Stimulated activated CD8-positive, alpha-beta memory T cell treated with anti-CD3 and anti-CD28 coated beads, Interleukin-7, amount 100 ng/mL, for 1 hour (primary cell): ENCODE data around the gene GALNT2.

Experiments
- DNase-seq, 2 donors: peaks; one replicate each; pipeline ENCODE4 v3.0.0-alpha.2; 2020; ENCODE audit warnings: low read depth in 2 of 2

Gene GALNT2

DNA sequence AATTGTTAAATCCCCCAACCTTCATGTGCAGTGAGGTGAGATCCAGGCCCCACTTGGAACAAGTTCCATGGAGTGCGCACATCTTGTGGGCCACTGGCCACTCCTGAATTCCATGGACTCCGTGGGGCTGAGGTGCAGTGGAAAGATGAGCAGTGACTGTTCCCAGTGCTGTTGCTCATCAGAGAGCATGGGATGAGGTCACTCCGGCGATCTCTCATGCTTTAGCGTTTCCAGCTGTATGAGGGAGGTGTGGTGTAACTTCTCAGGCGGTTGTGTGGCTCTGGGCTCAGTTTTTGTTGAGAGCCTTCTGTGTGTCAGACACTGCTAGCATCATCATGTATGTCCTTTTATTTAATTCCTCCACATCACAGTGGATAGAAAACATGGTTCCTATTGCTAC is 96.2 kb downstream of the GALNT2 start:
- no peak for DNase-seq

DNA sequence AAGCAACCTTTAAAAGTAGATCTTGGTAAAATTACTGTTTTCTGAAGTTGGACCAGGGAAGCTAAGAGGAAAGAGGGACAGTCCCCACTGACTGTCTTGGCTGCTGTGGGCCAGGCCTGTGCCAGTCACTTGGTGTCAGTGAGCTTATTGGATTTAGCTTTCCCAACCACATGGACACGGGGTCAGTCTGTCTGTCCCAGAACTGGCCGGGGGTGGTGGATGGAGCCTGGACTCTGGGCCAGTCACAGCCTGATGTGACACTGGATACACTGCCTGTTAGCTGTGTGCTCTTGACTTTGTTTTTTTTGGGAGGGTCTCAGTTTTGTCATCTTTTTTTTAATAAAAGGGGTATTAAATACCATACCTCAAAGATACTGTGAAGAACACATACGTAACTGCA is 96.7 kb downstream of the GALNT2 start:
- no peak for DNase-seq

DNA sequence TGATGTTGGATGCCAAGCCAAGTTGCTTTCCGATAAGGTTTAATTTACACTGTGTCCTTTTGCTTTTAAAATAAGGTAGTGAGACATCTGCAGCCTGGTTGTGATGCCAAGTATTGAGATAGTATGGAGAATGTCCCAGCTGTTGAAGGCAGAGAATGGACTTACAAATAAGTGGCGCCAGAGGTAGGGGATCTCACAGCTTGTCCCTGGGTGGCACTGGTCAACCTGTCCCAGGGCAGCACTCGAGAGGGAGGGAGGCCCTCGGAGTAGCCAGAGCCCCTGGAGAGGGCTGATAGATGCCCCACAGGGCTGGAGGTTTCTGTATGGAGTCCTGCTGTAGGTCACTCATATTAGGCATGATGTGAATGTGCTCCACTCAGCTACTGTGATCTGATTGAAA is 98.5 kb downstream of the GALNT2 start:
- no peak for DNase-seq

DNA sequence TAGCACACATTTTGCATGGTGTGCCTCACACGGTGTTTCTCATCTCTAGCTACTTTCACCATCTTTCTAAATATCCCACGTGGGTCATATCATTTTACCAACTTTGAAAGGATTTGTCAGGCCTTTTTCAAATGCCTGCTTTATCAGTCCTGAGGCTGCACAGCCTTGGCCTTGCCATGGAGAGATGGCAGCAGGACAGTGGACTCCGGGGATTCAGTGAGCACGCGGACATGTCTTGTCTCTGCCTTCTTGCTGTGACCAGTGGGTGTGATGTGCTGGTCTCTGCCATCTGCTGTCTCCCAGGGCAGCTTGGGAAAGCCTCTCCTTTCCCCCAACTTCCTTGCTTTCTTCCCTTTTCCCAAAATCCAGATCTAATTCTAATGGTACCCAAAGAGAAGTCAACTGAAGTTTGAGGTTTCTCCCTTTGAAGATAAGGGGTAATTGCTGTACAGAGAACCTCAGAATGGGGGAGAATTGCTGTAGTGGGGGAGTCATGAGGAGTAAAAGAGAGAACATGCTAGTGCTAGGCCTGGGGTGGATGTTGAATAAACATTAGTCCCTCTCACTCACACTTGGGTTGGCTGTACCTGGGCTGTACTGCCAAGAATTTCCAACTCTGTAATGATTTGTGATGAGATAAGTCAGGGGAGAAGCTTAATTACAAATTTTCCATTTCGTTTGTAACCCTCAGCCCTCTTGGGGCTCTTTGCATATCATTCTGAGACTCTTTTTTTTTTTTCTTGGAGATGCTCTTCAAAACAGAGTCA is 99.5 kb downstream of the GALNT2 start:
- no peak for DNase-seq

- DNase-seq, result no peak
Measured at GRCh38 chr1:230167419-230167852, 100.4 kb downstream of the GALNT2 start.

DNA sequence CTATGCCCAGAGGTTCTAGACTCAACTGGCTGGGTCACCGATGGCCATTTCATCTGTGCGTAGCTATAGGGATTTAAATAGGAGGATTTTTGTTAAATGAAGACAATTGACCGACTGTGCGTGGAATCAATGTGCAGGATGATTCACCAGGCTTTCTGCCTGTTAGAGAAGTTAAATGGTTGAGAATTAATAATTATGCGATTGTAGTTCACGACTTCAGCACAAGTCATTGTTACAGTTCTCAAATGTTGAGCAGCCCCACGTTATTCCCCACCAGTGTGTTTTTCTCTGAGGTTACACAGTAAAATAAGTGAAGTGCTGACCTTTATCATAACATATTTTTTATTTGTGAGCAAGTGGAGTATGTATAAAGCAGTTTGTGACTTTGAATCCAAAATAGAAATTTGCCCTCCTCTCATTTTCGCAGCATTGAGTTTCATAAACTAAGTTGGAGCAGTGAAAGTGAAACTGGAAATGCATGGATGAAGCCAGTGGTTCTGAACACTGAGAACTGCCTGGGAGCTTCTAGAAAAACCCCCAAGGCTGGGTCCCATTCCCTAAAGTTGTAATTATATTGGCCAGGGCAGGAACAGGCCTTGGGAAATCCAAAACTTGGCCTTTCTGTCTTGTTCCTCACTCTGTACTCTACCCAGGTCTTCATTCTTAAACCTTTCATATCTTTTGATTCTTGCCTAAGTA is 102.6 kb downstream of the GALNT2 start:
- no peak for DNase-seq

DNA sequence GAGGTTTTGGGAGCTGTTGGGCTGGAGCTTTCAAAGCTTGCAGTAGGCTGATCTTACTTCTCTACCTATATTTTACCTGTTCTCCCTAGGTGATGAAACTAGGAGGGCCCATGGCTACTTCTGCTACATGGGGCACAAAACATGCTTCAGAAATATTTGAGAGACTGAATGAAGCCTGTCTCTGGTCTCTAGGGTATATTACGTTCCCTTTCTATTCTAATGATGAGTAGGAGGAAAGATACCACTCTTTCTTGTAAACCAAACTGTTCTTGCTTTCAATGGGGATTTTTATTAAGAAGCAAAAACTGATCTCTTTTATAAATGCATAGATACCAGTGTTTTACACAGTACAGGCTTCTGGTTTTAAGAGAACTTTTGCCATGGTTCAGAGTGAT is 103.1 kb downstream of the GALNT2 start:
- DNase-seq, result no peak

- no peak for DNase-seq
Measured at GRCh38 chr1:230170622-230171021, 103.6 kb downstream of the GALNT2 start.

DNA sequence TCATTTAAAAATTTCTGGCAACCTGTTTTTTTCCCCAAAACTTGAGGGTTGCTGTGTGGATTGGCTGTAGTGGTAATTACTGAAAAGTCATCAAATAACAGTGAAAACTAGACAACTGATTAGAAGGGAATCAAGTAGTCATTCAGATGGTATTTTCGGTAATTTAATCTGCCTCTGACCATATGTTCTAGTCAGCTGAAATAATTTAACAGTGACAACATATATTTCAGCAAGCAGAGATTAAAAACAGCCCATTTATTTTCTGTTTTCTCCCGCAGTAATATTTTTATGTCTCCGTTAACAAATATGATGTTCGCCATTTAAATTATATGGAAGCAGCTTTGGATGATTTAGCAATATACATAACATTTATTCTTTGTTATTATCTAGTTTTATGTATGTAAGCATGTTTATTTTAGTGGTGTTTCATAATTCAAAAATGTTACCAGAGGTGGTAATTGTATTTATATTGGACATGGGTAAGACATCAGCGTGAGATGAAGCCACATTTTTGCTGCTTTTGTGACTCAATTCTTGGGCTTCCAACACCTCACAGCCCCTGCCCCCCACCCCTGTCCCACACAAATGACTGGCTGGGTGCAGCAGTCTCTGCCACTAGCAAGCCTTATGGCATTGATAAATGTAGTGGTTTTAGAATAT is 104.4 kb downstream of the GALNT2 start:
- DNase-seq, result no peak

DNA sequence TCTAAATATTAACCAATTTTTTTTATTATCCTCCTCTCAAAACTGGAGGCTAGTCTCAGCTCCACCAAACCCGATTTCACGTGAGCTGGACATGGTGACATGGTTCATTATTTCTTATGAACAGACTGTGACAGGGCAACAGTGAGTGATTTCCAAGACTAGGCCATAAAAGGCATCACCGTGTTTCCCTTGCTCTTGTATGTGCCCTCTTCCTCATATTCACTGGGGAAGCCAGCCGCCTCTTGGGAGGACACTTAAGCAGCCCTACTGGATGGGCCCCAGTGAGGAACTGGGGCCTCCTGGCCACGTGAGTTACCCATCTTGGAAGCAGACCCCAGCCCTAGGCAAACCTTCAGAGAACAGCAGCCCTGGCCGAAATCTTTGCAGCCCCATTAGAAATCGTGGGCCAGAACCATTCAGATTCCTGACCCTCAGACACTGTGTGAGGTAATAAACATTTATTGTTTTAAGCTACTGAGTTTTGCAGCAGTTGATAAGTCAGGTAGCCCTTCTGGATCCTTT is 105.0 kb downstream of the GALNT2 start:
- no peak for DNase-seq

DNA sequence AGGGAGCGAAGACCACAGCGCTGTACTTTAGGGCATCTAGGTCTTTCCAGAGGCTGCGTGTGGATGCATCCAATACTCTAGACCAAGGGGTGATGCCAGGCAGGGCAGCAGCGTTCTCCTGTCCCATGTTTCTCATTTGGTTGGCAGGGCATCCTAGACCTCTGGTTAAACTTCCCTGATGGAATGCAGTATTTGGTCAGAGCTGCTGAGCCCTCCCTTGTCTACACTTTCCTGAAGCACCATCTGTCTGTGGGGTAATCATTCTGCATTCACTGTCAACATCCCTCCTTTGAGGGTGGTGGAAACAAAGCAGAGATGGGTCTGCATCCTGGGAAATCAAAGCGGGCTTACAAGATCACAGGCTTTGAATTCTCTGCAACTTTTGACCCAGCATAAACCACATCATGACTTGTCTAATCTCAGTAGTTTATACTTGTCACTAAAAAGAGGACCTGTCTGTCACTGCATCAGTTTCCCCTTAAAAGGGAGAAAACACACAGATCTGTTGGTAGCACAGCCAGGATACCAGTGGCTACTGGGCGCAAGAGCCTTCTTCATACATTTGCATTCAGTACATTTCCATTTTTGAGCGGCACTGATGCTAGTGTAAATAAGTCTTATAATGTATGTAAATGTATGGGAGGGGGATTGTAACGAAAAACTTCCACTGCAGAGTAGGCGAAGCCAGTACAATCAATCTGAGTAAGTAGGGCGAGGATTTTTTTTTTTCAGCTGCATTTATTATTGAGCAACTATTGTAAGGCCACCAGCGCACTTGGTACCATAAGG is 106.3 kb downstream of the GALNT2 start:
- no peak for DNase-seq

DNA sequence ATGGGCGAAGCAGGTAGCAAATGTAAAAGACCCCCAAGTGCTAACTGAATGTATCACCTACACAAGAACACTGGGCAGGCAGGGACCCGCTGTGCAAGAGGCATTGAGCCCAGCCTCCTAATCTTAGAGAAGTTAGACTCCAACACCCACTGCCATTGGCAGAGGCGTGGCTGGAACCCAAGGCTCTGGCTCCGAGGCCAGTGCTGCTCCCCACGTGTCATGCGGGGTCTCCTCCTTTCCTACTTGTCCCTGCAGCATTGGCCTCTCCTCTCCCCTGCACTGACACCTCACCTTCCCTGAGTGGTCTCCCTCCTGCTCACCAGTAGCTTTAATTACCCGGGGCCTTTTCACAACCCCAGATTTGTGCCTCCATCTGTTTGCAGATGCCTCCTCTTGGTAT is 107.0 kb downstream of the GALNT2 start:
- DNase-seq, result no peak

GRCh38 chr1:230174471-230175162 is 107.6 kb downstream of the GALNT2 start:
- no peak for DNase-seq

GRCh38 chr1:230175163-230175747 is 108.2 kb downstream of the GALNT2 start:
- DNase-seq, result no peak

GRCh38 chr1:230175839-230176238 is 108.8 kb downstream of the GALNT2 start:
- no peak for DNase-seq

- DNase-seq, result no peak
Measured at GRCh38 chr1:230176326-230176725, 109.3 kb downstream of the GALNT2 start.

DNA sequence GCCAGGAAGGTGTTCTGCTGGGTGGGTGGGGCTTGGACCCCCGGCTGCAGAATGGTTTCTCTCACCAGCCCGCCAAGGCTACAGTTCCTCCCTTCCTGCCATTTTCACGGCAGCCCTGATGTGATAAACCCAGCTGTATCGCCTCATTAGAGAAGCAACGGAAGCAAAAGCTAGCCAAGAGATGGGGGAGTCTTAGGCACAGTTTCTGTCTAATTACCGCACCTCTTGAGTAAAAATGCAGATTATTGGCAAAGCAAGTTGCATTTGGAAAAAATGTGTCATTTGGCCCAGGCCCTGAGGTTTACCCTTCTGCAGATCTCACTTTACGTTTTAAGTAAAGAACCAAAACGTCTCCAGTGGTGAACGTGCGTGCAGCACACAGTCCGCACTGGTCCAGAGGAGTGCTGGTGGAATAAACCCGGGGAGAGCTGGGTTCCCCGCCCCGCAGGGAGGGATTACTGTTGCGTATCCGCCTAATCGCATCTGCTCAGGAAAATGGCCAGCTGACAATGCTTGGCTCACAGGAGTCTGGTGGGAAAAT is 109.9 kb downstream of the GALNT2 start:
- no peak for DNase-seq

GRCh38 chr1:230179249-230179648 is 112.2 kb downstream of the GALNT2 start:
- DNase-seq, result no peak

DNA sequence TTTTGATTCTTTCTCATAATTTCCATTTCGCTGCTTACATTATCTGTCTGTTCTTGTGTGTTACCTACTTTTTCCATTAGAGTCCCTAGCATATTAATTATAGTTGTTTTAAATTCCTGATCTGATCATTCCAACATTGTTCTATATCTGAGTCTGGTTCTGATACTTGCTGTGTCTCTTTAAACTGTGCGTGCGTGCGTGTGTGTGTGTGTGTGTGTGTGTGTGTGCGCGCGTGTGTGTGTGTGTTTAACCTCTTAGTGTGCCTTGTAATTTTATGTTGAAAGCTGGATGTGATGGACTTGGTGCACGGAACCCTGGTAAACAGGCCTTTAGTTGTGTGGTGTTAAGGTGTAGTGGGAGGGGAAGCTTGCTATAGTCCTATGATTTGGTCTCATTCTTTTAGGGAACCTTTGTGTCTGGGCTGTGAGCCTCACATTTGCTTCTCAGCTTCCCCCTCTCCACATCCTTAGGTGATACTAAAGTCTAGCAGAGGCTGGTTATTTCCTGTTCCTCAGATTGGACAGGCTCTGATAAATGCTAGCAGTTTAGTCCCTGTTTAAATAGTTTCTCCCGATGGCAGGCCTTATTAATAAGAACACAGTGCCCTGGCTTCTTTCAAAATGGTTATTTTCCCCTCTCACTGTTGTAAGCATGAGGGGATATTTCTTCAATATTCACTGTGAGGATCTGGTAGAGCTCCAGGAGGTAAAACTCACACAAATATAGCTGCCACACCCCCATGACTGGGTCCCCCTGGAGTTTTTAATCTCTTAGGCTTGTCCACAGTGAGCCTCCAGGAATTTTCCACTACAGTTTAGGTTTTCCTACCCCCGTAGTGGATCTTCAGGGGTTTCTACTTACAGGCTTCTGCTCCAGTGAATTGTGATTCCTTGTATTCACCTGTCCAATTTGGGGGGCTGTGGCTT is 118.3 kb downstream of the GALNT2 start:
- no peak for DNase-seq
